Globus pallidus (tissue), 1 donor: ENCODE data around the gene VAX1.
A peak's percentile ranks its signal among the peaks of the same experiment; 100 is the strongest.
"Not testable (repeated sequence)": the region's sequence is repeated elsewhere in the genome, so short reads cannot be mapped to it uniquely, and the experiment has no call there.

Source experiments
- DNase-seq: peaks from one replicate; pipeline ENCODE4 v3.0.0-alpha.2; 2015; ENCODE audit warnings: low spot score

The VAX1 gene

DNA sequence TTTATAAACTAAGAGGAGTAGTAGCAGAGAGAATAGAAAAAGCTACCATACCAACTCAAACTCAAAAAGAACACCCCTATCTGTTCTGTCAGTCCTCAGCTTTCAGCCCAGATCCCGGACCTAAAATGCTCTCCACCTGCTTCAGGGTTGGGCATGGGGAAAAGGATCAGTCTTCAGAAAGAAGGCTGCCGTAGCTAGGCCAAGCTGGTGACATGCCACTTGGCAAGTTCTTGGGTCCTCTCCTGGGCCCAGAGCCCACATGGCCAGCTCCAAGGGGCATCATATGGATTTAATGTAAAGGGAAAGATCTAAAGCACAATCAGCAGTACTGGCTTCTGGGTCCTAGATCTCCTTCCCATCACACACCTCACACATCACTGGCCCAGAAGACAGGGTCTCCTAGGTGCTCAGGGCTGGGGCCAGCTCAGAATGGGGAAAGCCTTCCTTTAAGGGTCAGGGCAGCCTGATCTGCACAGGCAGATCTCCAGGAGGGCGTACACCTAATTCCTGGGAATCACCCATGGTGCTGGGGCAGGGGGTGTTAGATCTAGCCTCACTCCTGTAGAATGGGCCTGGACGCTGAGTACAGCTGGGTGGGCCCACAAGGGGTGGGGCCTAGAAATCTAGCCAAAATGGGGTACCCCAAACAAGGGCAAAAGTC is 2.5 kb downstream of the VAX1 start:
- no peak for DNase-seq

DNA sequence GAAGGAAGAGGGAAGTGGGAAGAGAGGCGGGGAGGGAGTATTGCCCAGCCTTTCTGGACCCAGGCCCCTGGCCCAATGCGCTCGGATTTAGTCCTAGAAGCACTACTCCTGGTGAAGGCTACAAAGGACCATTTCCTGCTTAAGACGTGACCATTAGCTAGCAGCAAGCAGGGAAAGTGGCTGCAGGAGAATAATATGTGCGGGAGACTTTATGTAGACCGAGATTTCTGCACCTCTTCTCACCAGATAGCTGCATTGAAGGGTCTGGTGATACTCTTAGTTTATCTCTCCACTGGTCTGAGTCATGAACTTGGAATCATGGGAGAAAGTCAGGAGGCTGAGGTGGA is 3.1 kb downstream of the VAX1 start:
- no peak for DNase-seq

DNA sequence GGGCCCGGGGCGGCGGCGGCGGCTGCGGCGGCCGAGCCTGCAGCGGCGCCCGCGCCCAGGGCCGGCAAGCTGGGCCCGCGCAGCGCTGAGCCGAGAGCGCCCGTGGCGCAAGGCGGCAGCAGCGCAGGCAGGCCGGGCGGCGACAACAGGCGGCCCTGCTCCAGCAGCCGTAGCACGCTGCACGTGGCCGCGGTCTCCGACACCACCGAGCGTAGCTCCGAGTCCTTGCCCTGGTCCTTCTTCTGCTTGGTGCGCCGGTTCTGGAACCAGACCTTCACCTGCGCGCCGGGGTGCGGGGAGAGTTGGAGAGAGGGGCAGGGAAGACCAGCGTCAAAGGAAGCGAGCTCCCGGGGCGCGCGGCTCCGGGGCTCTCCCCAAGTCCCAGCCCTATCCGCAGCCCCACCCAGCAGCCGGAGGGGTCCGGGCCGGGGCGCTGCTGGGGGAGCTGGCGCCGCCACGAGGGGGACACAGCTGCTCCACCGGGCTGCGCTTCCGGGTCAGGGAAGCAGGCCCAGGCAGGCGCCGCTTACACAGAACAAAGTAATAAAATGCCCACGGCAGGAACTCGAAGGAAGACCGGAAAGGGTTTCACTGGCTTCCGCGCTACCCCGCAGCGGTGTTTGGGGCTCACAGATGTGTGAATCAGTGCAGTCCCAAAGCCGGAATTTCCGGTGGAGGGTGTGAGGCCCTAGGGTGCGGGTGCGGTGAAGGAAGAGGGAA is 3.6 kb downstream of the VAX1 start:
- DNase-seq: peak; percentile 44

DNA sequence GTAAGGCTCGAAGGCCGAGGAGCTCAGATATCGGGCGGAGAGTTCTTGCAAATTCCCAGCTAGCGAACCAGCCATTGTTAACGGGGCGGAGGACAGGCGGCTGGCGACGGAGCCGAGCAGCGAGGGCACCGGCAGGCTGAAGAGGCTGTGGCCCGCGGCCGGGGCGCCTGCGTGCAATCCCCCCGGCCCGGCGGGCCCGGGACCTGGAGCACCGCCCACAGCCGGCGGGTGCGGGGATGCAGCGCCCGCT is 4.1 kb downstream of the VAX1 start:
- no peak for DNase-seq

DNA sequence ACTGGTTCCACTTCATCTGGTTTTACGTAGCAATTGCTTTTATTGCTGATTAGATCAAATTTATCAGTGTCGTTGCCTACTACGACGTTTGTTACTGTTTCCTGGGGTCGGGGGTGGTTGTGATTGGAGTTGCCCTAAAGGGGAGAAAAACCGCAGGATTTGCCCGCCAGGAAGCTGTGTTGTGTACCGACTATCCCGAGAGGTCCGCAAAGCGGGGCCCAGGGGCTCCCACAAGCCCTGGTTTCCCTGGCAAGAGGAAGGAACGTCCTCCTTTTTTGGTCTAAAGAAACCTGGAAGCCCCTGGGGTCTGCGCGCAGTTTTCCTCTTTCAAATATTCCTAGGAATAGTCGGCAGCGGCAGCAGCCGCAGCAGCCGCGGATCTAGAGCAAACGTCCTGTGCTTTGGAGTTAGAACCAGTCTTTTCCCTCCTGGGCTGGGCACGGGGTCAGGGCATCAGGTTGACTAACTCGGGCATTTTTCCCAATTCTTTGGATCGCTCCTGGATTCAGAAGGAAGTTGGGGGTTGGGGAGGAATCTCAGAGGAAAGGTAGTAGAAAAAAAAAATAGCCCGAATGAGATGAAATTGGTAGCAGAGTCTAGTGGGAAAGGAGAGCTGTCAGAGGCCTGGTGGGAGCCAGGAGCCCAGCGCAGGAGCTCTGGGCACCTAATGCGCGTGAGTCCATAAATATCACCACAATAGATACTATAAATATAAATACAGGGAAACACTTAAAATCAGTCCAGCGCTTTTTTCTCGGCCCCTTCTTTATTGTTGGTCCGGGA is 4.6 kb downstream of the VAX1 start:
- DNase-seq: no peak

DNA sequence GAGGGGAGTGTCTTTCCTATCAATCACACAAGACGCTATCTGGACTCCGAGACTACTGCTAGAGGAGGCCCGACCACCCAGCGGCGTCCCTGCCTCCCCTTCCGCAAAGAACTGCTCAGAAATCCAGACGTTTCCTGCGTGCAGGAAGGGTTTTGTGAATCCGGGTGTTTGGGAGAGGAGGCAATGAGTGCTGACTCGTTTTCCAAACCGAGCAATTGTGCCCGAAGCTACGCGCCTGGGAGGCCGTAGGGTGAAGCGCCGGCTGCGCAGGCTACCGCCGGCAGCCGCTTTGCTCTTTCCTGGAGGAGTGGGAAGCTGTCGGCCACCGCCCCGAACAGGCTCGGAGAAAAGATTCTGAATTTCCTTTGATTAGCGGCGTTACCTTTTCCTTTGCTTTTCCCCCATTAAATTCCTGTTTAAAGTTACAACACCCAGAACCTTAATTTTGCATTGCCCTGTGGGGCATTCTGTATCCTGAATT is 5.3 kb downstream of the VAX1 start:
- DNase-seq: no peak

DNA sequence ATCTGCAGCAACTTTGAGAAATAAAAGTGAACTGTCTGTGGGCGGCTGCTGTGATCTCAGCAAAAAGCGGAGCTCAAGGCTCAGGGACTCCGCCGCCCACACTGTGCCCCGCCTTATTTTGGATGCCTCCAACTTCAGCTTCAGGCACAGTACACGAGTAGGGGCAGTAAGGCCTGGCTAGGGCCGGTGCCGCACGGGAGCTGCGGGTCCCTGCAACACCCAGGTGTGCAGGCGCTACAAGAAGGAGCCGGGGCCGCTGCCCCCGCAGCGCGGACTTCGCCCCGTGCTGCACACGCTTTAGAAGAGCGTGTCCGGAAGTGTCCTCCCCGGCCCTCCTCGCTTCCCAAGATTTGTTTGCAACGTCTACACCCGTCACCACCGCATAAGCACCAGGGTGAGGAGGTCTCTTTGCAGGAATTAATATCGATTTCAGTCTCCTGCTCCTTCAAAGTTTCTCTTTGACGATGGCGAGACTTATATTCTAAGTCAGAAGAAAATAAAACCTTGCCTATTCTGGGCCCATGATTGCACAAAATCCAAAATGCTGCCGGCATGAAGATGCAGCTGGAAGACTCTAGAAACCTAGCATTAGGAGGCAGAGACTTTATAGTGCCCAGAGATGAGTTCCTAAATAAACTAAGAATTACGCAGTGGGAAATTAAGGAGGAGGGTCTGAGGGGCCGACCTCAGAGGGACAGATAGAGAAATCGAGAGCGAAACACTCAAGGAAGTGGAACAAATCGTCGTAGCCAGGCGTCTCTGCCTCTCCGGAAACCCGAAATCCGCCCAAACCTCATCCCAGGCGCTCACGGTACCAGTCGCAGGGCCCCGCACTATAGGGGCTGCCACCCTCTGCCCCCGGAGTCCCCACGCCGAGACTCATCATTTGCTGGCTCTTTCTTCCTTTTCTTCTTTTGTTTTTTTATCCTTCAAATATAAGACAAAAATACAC is 6.4 kb downstream of the VAX1 start:
- no peak for DNase-seq

DNA sequence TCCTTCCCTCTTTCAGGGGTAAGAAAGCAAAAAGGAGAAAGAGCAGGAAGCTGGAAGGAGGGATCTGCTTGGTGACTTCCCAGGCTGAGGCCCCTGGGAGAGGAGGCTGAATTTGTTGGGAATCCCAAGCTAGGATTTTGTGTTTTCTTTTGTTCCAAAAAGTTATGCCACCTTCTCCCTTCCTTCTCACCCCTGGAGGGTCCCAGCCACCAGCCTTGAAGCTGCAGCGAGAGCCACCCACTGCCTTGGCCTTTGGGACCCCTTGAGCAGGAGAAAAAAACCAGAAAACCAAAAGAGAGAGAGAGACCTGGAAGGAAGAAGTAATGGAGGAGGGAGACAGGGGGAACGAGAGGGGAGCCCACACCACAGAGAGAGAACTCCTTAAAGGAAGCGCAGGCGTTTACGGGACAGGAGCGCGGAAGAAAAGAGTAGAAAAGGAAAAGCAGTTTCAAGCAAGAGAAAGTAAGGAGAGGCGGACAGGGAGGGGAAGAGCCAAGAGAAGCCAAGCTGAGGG is 7.2 kb downstream of the VAX1 start:
- no peak for DNase-seq

DNA sequence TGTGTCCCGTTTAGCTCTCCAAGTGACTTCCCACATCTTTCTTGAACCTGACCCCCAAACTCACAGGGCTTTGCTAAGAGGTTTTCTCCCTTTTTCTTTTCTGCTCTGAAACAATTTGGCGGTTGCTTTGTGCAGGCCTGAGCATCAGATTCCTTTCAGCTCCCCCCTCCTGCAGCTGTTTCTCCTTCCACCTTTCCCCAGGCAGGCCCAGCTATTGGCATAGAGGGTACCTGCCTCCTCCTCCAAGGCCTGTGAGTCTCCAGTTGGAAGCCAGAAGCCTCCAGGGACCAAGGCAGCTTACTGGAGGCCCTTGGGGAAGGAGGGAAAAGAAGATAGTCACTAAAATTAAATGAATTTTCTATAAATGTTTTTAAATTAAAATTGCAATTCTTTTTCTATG is 7.7 kb downstream of the VAX1 start:
- DNase-seq: no peak

DNA sequence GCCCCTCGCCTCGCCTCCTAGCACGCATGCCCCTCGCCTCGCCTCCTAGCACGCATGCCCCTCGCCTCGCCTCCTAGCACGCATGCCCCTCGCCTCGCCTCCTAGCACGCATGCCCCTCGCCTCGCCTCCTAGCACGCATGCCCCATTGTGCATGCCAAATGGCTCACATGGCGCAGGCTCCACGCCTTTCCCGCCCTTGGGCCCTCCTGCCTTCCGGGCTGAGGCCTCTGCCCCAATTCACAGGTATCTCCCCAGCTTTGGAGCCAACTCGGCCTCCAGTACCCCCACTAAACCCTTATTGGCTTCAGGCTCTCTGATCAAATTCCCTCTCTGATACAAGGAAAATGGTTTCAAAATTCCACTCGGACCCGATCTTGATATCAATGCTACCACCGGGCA is 11.4 kb downstream of the VAX1 start:
- not testable (repeated sequence) for DNase-seq

DNA sequence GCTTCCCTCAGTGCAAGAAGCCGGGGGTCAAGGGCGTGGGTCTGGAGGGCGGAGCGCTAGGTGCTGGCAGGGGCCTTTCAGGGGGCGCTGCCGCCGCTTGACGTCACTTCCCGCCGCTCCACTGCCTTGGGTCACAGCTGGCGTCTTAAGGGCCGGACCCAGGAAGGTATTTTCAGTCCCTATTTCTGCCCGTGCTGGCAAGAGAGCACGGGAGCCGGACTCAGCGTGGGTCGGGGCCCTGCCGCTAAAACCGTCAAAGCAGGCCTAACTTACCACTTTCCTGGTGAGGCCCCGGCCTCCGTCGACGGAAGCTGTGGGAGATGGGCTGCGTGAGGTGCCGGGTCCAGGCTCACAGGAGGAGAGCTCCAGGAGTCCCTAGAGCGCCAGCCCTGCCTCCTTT is 12.0 kb downstream of the VAX1 start:
- DNase-seq: no peak

DNA sequence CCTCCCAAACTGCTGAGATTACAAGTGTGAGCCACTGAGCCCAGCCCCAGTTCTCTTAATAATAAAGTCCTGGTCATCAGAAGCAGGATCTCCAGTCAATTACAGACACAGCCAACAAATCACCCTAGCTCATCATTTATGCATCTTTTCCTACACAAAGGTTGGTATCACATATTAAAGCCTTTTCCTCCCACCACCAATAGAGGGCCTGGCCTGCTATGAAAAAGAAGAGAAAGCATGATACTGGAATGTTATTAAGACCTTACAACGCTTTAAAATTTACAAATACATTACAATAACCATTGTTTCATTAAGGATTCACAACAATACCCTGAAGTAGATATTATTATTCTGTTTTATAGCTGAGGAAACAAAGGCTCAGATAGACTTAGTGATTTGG is 25.9 kb downstream of the VAX1 start:
- DNase-seq: no peak

DNA sequence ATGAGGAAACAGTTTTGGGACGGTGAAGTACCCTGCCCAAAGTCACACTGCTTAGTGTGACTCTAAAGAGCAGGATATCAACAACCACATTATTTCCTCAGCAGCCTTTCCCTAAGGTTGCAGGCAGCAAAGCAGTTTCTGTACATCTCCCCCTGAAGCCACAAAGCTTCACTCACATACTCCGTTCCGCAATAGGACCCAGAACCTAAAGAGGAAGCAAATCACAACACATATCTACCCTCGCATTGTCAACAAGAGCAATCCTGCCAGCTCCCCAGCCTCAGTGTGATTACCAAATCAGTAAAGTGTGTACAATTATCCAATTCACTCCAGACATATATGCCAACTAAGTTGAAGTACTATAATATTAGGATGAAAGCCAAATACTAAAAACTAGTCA is 30.8 kb downstream of the VAX1 start:
- DNase-seq: no peak

DNA sequence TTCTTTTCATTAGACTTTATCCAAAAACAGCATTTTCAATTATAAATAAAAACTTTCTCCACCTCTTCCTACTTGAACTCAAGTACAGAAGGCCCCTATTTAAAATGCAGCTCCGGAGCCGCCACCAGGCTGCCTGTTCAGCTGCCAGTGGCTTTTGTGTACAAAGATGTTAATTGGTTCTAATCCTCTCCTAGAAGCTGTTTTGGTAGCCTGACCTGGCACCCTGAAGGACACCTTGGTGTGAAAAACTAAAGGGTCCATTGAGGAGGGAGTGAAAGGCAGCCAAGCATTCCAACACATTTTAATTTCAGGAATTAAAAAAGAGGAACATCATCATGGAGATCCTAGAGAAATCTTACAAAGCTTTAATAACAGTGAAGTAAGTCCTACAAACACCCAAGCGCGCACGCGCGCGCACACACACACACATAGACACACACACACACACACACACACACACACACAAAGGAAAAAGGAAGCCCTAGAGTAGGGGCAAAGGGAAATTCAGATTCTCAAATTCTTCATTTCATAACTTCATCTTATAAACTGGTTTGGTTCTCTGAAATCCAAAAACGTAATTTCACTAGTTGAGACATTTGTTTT is 41.4 kb downstream of the VAX1 start:
- peak; percentile 58 for DNase-seq

DNA sequence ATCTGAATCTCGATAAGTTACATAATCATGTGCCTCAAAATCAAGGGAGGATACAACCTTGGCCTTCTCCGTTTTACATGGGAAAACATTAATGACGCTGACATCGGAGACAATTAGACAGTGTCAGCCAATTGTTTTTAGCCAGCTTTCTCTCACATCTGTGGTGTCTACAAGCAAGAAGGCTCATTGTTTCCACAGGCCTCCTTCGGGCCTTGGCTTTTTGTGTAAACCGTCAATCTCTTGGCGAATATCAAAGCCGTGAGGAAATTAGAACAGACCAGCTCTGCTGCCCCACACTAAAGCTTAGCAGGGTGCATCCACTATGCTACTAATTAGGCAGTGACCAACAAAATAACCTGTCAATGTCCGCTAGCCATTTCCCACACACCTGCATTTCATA is 43.2 kb downstream of the VAX1 start:
- DNase-seq: peak; percentile 91

DNA sequence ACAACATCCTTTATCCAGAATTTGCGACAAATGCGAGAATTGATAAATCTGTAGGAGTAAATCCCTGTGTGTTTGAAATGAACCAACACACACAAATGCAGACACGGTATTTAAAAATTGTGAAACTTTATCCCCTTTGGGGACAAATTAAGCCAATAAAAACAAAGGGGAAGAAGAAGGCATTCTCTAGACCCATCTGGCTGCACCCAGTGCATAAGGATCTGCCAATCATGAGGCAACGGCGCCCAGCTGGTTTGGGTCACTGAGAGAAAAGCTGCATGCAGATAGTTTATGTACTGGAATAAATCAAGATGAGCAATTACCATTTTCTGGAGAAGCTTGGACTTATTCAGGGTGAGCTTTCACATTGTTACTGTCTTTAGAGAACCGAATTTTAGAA is 45.7 kb downstream of the VAX1 start:
- DNase-seq: peak; percentile 74

DNA sequence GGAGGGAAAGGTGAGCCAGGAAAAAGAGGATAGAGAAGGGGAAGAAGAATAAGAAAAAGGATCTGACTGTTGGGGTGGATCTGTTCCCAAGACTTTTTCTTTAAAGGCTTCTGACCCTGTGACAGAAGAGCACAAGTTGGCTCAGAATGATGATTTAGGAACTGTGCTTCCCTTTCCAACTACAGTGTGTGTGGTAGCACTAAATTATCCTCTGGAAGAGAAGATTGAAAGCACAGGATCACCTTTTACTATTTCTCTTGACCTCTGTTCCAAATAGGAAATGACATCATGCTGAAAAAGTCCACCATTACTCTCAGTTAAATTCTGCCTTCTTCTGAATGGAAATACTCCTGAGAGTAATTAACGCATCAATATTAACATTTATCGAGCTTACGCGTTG is 47.2 kb downstream of the VAX1 start:
- DNase-seq: no peak

DNA sequence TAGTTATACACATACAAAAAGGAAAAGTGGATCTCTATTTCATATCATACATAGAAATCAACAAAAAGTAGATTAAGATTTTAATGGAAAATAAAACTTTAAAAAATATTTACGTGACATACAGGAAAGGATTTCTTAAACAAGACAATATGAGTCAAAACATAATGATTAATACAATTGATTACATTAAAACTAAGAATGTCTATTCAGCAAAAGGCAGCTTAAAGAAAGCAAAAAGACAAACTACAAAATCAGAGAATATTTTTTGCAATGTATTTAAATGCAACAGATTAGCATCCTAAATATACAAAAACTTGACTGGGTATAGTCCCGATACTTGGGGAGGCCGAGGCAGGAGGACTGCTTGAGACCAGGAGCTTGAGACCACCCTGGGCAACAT is 50.5 kb downstream of the VAX1 start:
- no peak for DNase-seq

DNA sequence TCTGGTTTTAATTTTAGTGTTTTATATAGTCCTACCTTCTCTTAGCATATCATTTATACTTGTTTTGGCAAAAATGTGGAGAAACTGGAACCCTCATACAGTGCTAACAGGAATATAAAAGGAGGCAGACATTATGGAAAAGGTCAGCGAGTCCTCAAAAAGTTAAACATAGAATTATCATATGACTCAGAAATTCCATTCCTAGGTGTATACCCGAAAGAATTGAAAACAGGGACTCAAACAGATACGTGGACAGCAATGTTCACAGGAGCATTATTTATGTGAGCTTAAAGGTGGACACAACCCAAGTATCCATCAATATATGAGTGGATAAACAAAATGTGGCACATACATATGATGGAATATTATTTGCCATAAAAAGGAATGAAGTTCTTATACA is 51.5 kb downstream of the VAX1 start:
- no peak for DNase-seq

DNA sequence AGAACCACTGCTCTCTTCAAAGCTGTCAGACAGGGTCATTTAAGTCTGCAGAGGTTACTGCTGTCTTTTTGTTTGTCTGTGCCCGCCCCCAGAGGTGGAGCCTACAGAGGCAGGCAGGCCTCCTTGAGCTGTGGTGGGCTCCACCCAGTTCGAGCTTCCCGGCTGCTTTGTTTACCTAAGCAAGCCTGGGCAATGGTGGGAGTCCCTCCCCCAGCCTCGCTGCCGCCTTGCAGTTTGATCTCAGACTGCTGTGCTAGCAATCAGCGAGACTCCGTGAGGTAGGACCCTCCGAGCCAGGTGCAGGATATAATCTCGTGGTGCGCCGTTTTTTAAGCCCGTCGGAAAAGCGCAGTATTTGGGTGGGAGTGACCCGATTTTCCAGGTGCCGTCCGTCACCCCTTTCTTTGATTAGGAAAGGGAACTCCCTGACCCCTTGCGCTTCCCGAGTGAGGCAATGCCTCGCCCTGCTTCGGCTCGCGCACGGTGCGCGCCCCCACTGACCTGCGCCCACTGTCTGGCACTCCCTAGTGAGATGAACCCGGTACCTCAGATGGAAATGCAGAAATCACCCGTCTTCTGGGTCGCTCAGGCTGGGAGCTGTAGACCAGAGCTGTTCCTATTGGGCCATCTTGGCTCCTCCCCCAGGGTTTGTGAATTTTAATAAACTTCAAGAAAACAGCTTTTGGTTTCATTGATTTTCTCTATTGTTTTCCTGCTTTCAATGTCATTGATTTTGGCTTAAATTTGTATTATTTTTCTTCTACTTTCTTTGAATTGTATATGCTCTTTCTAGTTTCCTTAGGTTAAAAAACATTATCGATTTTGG is 53.4 kb downstream of the VAX1 start:
- DNase-seq: not testable (repeated sequence)
